HG03575 (cell line): ENCODE data around the gene TESK2.

Experiments used
- ATAC-seq: cut with Tn5 transposase; IDR thresholded peaks from one replicate; pipeline ENCODE4 v1.9.1; 2021; ENCODE audit not compliant: unreplicated experiment, insufficient number of reproducible peaks, low FRiP score; ENCODE audit errors: extremely low read depth

Gene TESK2

DNA sequence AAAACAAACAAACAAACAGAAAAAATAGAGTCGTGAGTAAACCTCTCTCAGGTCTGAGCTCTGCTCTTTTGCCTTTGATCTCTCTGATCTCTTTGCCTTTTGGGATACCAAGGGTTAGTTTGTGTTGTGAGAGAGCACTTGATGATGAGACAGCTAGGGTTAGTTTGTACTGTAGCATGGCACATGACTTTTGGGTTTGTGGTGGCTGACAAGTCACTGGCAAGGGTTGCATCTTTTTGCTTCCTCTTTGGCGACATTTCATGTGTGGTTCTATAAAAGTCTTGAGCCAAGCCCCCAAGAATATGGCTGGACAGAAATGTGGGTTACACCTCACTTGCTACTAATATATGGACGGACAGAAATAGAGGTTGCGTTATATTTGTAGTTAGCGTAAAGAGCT, 60.5 kb downstream of the TESK2 start:
- ATAC-seq, result no peak

DNA sequence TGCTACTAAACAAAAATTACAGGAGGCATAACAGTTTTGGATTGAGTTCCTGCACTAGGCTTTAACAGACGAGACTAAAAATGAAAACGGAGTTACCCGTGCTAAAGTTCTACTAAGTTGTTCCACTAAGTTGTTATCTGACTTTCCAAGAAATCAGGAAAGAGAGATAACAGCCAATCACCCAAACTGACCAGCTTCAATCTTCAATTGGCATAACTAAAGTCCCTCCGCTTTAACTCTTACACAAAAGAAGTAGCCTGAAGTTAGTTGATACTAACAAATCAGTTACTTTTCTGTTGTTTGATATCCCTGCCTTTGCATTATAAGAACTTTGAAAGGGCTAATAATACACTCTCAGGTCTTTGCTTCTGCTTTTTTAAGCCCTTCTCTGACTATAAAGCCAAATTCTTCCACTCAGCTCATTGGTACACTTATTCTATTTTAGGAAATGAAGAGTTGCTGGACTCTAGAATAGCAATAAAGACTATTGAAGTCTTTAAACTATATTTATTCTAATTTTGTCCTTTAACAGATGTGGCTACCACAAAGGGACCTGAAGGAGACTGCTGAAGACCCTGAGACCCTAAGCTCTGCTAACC, 61.3 kb downstream of the TESK2 start:
- no peak for ATAC-seq

DNA sequence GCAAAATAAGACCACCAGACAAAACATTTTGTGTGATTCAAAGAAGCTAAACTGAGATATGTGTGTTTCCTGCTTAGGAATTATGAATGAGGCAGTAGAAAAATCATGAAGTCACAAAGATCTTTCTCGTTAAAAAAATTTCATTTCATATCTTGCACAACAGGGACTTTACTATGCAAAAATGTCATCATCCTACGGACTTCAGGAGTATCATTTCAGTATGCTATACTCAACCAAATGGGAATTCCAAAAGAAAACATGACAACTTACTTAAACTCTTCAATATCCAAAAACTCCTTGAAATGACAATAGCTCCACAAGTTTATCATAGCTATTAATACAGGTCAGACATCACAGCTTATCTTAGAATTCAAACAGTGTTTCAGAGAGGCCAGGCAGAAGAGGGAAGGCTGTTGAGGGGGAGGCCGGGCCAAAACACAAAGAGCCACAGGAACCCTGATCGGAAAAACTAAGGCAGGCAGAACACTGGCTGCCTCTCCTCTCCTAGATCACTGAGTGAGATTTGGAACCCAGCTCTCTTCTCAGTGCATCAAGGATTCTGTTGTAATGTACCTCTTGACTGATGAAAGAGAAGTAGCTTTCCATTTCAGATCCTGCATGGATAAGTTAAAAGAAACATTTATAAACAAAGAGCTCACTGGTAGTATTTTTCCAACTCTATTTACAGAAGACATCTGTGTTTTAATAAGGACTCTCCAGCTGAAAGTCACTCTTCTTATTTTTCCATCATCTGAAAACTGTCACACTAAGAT, 66.9 kb downstream of the TESK2 start:
- no peak for ATAC-seq

DNA sequence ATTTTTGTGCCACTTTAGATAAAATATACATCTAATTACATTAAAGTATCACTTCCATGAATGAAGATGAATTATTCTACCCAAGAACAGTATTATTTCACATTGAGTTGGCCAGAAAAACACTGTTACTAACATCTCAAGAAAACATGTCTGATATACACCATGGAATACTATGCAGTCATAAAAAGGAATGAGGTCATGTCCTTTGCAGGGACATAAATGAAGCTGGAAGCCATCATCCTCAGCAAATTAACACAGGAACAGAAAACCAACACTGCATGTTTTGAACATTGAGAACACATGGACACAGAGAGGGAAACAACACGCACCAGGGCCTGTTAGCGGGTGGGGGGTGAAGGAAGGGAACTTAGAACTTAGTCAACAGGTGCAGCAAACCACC, 69.0 kb downstream of the TESK2 start:
- ATAC-seq, result no peak

DNA sequence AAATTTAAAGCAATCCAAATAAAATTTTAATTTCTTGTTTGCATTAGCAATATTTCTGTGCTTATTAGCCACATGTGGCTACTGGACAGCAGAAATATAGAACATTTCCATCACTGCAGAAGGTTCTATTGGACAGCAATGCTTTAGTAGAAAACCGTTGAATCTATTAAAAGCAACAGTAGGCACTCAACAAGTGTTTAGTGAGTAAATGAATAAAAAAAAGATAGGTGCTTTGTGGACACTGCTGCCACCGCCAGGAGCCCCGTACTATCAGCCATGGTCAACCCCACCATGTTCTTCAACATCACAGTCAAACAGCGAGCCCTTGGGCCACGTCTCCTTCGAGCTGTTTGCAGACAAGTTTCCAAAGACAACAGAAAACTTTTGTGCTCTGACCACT, 76.2 kb downstream of the TESK2 start:
- ATAC-seq, result no peak

DNA sequence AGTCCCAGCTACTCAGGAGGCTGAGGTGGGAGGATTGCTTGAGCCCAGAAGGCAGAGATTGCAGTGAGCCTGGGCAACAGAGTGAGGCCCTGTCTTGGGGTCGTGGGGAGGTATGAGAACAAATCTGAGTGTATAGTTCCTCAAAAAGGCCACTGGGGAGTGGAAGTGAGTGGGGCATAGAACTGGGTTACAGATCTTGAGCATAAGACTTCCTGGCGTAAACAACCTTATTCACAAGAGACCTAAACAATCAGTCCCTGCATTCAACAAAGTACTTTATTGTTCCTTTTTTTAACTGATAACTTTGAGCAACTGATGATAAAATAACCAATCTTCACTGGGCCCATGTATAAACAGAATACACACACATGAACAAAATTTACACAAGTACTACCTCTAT, 78.1 kb downstream of the TESK2 start:
- no peak for ATAC-seq

DNA sequence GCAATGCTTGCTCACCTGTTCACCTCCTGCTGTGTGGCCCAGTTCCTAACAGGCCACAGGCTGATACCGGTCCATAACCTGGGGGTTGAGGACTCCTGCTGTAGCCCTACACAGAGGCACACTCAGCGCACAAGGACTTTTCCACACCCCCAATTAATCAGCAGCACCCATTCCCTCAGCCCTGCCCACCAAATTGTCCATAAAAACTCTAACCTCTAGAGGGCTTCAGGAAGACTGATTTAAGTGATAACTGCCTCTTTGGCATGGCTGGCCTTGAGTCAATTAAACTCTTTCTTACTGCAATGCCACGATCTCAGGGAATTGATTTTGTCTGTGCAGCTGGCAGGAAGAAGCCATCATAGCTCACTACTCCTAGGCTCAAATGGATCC, 79.5 kb downstream of the TESK2 start:
- no peak for ATAC-seq

DNA sequence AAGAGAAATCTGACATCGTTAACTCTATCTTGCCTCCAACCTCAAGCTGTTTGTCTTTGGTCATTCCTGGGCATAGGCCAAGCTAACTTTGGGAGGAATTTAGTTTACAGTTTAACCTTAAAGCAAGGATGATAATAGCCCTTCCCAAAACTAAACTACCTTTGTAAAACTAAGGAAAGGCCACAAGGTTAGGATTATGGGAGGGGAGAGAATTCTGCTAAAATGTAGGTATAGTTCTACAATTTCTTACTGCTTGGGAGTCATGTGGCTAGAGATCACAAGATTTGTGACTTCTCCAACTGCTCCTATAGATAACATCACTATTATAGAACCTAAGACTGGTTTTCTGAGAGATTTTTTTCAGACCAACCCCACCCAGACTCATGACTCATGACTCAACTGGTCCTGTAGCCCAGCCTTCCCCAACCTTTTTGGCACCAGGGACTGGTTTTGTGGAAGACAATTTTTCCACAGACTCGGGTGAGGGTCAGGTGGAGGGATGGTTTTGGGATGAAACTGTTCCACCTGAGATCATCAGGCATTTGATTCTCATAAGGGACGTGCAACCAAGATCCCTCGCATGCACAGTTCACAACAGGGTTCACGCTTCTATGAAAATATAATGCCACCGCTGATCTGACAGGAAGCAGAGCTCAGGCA, 80.0 kb downstream of the TESK2 start:
- ATAC-seq, result no peak

DNA sequence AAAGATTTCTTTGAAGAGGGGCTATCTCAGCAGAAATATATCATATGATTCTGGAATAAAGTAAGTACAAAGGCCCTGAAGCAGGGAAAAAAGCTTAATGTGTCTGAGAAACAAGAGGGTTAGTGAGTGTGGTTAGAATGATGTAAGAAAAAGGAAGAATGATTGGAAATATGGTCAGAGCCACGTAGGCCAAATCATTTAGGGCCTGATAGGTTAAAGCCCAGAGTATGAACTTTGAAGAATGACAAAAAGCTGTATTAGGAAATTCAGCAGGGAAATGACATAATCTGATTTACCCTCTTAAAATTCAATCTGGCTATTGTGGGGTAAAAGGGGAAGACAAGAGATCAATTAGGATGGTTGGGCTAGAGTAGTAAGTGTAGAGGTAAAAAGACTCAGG, 81.7 kb downstream of the TESK2 start:
- ATAC-seq, result no peak

DNA sequence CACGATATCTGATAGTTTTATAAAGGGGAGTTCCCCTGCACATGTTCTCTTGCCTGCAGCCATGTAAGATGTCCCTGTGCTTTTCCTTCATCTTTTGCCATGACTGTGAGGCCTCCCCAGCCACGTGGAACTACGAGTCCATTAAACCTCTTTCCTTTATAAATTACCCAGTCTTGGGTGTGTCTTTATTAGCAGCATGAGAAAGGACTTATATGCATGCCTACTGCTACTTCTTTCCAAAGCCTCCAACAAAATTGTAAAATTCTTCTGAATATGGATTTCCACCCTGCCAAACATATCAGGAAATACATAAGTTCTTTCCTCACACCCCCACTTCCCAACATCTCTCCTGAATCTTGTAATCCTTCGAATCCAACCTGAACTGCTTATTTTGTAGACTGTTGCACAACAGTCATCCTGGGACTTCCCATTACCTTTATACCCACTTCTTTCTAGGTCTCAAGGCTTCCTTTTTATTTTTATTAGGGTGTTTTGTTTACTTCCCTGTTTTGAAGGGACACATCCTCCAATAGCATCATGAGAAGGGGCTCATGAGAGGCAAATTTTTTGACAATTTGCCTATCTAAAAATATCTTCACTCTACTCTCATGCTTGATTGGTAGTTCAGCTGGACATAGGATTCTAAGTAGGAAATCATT, 83.2 kb downstream of the TESK2 start:
- ATAC-seq, result no peak

DNA sequence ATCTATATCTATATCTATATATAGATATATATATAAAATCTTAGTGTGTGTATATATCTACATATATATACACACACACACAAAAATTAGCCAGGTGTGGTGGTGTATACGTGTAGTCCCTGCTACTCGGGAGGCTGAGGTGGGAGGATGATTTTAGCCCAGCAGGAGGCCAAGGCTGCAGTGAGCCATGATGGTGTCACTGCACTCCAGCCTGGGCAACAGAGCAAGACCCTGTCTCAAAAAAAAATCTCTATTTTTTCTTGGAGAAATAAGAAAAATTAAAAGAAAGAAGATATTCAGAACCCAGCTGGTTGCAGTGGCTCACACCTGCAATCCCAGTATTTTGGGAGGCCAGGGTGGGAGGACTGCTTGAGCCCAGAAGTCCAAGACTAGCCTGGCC, 85.3 kb downstream of the TESK2 start:
- ATAC-seq, result no peak

DNA sequence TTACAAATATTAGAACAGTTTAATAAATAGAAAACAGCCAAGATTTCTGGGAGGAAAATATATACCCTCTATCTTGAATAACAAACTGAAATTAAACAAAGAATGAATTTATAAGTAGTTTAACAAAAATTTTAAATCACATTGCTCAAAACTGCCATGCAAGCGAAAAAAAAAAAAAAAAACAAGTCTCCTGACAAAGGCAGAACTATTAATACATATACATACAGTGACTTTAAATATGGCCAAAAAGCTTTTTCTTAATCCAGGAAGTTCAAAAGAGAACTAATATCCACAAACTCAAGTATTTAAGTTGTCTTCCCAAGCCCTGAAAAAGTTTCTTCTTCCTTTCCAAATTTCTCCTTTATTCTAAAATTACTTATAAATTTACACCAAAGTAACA, 87.2 kb downstream of the TESK2 start:
- ATAC-seq, result no peak

DNA sequence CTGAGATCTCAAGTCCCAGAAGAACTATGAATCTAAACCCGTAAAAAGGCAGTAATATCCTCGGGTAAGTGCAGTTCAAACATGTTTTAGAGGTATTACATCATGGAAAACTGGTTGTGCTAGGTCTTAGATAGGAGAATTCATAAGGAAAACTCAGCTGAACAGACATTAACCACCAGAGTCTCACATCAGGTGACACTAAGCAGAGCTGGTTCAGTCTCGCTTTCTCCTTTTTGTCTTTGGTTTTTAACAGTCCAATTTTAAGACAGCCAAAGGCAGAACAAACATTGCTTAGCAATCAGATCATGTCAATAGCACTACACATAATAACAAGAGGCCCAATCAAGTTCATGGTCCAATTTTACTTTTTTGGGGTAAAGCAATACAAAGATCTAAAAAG, 87.7 kb downstream of the TESK2 start:
- ATAC-seq, result no peak

DNA sequence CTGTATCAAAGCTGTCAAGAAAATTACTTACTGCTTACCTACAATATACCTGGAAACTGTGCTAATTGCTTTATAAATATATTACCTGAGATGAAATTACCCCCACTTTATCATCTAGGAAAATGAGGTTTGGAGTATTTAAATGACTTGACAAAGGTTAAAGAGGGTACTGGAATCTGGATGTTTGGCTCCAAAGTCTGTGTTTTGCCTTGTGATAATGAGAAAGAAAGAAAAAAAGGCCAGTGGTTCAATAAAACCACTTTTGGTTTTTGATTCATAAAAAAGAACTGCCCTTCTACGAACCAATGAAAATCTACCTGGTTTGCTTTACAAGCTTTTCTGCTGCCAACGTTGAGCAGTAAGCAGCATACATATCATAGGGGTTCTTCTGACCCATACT, 89.4 kb downstream of the TESK2 start:
- ATAC-seq, result no peak

DNA sequence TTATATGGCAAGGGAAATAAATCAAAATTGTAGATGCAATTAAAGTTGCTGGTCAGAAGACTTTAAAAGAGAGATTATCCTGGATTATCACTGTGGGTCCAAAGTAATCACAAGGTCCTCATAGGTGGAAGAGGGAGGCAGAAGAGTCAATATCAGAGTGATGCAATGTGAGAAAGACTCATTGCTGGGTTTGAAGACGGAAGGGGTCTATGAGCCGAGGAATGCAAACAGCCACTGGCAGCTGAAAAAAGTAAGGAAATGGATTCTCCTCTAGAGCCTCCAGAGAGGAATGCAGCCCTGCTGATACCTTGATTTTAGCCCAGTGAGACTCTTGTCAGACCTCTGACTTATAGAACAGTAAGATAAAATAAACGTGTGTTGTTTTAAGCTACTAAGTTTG, 90.9 kb downstream of the TESK2 start:
- ATAC-seq, result no peak

DNA sequence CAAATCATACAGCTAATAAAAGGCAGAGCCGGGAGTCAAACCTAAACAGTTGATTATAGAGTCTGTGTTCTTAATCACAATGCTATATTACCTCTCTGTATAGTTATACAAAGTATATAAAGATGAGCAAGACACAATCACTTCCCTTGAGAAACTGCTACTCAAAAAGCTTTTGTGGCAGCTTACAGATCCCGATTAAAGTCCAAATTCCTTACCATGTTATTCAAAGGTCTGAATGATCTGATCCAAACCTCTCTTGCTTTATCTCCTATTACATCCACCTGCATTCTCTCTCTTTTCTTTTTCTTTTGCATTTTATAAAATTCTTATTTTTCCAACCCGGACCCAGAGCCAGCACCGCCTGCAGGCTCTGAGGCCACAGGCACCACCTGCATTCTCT, 93.7 kb downstream of the TESK2 start:
- no peak for ATAC-seq

DNA sequence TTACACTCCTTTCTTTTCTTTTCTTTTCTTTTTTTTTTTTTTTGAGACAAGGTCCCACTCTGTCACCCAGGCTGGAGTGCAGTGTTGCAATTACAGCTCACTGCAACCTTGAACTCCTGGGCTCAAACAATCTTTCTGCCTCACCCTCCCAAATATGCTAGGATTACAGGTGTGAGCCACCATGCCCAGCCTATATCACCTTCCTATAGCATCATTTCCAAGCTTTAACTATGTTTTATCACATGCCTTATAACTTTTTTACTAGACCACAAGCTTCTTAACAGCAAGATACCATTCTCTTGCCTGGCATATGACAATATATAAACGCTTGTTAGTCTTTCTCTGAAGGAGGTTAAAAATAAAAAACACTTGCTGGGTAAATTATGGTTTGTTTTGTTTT, 95.4 kb downstream of the TESK2 start:
- ATAC-seq, result no peak

DNA sequence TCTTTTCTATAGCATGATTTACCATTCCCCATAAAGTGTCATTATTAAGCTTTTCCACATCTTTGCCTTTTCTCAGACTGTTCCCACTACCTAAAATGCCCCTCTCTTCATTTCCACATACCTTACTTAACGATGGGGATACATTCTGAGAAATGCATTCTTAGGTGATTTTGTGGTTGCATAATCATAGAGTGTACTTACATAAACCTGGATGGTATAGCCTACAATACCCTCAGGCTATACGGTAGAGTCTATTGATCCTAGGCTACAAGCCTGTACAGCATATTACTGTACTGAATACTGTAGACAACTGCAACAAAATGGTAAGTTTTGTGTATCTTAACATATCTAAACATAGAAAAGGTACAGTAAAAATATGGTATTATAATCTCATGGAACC, 95.9 kb downstream of the TESK2 start:
- no peak for ATAC-seq

DNA sequence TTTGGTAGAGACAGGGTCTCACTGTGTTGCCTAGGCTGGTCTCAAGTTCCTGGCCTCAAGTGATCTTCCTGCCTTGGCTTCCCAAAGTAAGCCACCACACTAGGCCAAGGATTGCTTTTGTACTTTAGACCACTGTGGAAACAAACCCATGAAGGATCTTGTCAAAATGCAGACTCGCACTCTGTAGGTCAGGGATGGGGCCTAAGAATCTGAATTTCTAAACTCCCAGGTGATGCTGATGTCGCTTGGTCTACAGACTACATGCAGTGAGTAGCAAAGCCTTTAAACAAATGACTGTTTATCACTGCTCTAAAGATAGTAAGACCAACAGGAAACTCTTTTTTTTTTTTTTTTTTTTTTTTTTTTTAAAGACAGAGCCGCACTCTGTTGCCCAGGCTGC, 96.6 kb downstream of the TESK2 start:
- no peak for ATAC-seq

DNA sequence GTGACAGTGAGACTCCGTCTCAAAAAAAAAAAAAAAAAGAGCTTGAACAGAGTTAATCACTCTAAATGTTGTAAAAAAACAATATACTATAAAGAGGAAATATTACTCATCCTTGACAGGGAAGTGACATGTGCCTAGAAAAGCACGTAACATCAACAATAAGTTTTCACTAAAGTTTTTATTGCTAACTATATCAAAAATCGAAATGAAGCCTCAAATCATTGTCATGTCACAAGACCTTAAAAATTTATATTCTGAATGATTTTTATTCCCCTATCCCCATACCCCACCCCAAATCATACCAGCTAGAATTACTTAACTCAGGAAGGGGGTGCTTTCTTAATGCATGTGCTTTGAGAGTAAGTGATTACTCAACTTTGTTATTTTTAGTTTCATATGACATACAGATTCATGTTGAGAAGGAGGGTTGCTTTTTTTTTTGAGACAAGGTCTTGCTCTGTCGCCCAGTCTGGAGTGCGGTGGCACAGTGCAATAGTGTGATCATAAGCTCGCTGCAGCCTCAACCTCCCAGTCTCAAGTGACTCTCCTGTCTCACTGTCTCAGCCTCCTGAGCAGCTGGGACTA, 97.2 kb downstream of the TESK2 start:
- ATAC-seq, result peak; percentile 50
